Measurements from ENCODE around the gene PIBF1.
"Not testable (repeated sequence)": the region's sequence is repeated elsewhere in the genome, so short reads cannot be mapped to it uniquely, and the experiment has no call there.

PIBF1 gene

DNA sequence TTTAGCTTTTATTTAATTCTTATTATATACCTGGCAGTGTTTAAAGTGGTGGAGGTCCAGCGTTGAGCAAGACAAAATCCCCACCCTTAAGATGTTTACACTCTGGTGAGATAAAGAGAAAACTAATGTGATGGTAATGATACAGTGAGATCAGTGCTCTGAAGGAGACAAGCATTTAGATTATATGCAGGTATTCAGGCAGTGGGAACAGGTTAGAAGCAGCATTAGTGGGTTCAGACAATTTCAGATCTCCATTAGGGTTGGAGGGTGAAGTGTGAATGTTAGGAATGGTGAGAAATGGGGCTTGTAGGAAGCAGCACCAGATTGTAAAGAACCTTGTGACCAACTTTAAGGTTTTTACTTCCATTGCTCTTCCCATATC lies 39.0 kb downstream of the PIBF1 start:
- DNase-seq, result no peak

- no peak for DNase-seq
Measured at GRCh38 chr13:72823081-72823480, 41.1 kb downstream of the PIBF1 start.

GRCh38 chr13:72823724-72824123 lies 41.8 kb downstream of the PIBF1 start:
- DNase-seq, result no peak

- DNase-seq, result no peak
Measured at GRCh38 chr13:72834601-72835000, 52.7 kb downstream of the PIBF1 start.

- peak; percentile 22 for DNase-seq
Measured at GRCh38 chr13:72839831-72840426, 58.0 kb downstream of the PIBF1 start.

DNA sequence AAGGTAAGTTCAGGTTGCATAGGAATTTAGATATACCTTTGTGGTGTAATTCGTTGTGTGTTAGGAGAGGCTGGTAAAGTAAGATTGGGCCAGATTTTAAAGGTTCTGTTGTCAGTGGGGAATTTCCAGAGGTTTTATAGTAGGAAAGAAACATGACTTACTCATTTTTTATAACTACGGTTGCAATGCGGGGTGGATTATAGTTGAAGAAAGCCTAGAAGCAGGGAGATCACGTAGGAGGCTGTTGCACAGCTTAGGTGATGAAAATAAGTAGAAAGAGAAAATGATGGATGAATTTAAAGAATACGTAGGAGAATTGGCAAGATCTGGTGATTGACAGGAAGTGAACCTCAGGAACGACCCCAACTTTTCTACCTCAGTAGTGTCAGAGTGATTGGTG lies 61.1 kb downstream of the PIBF1 start:
- no peak for DNase-seq

DNA sequence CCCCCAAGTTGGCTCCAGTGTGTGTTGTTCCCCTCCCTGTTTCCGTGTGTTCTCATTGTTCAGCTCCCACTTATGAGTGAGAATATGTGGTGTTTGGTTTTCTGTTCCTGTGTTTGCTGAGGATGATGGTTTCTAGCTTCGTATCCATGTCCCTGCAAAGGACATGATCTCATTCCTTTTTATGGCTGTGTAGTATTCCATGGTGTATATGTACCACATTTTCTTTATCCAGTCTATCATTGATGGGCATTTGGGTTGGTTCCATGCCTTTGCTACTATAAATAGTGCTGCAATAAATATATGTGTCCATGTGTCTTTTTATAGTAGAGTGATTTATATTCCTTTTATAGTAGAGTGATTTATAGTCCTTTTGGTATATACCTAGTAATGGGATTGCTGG lies 63.2 kb downstream of the PIBF1 start:
- DNase-seq, result not testable (repeated sequence)

DNA sequence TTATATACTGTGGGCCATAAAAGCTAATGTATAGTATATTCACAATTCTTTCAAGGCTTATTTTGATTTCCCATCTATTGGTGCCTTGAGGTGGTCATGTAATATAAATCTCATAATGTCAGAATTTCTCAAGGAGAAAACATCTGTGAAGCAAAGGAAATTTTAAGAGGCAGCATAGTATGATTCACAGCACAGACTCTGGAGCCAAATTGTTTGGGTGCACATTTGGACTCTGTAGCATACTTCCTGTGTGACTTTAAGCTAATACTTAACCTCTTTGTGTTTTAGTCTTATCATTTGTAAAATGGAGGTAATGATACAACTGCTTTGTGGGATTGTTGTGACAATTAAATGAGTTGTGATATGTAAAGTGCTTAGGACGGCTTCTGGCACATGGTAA lies 67.6 kb downstream of the PIBF1 start:
- DNase-seq, result no peak

- DNase-seq, result no peak
Measured at GRCh38 chr13:72850959-72851677, 69.2 kb downstream of the PIBF1 start.

DNA sequence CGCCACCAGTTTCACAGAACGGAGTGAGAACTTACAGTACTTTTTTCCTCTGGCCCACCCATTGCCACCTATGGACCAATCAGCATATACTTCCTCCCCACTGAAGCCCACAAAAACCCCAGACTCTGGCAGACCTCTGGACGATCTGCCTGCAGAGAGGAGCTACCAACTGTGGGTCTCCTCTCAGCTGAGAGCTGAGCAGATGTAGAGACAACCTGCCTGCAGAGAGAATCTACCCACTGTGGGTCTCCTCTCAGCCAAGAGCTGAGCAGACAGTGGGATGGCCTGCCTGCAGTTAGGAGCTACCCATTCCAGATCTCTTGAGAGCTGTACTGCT lies 69.7 kb downstream of the PIBF1 start:
- no peak for DNase-seq

GRCh38 chr13:72852207-72852606 lies 70.3 kb downstream of the PIBF1 start:
- DNase-seq, result no peak

DNA sequence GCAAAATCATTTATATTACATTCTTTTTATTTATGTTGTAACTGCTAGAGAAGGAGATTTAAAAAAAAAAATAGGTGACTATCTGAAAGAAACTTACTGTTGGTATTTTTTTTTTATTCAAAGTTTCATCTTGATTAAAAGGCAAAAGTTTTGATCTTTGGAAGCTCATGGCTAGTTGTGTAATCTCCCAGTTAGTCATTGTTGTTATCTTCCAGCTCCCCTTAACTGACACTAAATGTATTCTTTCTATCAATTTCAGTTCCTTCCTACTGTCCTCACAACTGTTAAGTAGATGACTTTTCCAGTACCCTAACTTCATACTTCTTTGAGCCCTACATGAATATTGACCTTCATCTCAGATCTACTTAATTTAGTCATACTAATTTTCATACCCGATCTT lies 71.1 kb downstream of the PIBF1 start:
- DNase-seq, result no peak

- peak; percentile 35 for DNase-seq
Measured at GRCh38 chr13:72864142-72865011, 82.4 kb downstream of the PIBF1 start.

- DNase-seq, result no peak
Measured at GRCh38 chr13:72868229-72868628, 86.3 kb downstream of the PIBF1 start.

- no peak for DNase-seq
Measured at GRCh38 chr13:72875233-72875632, 93.3 kb downstream of the PIBF1 start.

DNA sequence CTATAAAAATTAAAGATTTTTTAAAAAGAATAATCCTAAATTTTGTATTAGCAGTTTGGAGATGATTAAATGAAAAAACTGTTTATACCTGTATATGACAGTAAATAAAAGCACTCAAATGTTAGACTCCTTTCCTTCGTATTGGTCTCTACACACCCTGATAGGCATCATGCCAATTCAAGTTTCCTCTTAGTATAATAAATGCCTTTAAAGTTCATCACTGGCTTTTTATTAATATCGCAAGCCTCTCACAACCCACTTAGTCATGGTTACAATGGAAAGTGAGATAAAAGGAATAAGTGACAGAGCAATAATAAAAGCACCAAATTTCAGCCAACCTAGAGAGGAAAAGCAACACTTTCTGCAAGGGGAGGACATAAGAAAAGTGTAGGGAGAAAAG lies 102.2 kb downstream of the PIBF1 start:
- no peak for DNase-seq

- DNase-seq, result no peak
Measured at GRCh38 chr13:72886272-72887067, 104.5 kb downstream of the PIBF1 start.

GRCh38 chr13:72889495-72889894 lies 107.6 kb downstream of the PIBF1 start:
- DNase-seq, result no peak

DNA sequence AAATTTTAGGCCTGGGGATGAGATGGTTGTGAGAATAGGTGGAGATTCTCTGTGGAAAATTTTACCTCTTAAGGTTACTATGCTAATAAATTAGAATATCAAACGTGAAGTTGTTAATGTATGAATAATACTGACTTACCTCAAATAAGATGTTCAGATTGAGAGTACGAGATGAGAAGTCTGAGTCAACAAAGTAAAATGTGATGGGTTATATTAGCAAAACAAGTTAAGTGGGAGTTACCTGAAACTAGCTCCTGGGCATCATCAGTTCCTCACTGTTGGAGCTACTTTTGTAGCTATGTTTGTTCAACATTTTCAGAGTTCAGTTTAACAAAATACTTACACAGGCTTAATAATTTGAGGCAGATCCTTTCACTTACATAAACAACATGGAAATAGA lies 108.6 kb downstream of the PIBF1 start:
- no peak for DNase-seq

GRCh38 chr13:72891423-72891822 lies 109.5 kb downstream of the PIBF1 start:
- no peak for DNase-seq

DNA sequence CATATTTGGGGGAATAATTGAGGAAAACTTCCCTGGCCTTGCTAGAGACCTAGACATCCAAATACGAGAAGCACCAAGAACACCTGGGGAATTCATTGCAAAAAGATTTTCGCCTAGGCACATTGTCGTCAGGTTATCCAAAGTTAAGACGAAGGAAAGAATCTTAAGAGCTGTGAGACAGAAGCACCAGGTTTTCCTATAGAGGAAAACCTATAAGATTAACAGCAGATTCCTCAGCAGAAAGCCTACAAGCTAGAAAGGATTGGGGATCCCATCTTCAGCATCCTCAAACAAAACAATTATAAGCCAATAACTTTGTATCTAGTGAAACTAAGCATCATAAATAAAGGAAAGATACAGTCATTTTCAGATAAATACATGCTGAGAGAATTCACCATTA lies 114.9 kb downstream of the PIBF1 start:
- DNase-seq, result no peak

GRCh38 chr13:72901546-72901945 lies 119.6 kb downstream of the PIBF1 start:
- DNase-seq, result not testable (repeated sequence)

DNA sequence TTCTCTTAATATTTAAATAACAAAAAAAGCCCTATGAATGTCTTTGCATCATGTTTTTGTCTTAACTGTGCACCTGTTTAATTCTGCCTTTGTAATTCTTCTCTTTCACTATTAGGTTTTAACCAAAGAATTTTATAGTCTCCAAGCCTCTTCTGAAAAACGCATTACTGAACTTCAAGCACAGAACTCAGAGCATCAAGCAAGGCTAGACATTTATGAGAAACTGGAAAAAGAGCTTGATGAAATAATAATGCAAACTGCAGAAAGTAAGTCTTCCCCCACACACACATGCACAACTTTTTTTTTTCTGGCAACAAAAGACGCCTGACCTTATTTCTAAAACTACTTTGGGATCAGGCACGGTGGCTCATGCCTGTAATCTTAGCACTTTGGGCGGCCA lies 126.5 kb downstream of the PIBF1 start:
- DNase-seq, result no peak

All from stimulated activated CD4-positive, alpha-beta T cell treated with anti-CD3 and anti-CD28 coated beads, Interleukin-1b, Interleukin-23, amount 100 ng/mL, for 48 hours (primary cell).